Amniotic stem cell (primary cell): ENCODE results near the gene PLA2R1.
"Not testable (repeated sequence)": the region's sequence is repeated elsewhere in the genome, so short reads cannot be mapped to it uniquely, and the experiment has no call there.

ENCODE experiments used
- DNase-seq: peaks from one replicate; lab custom pipeline; 2025; lab: John Stamatoyannopoulos, UW

The PLA2R1 gene

GRCh38 chr2:160063879-160064612 lies 1.6 kb upstream of the PLA2R1 start:
- no peak for DNase-seq

- DNase-seq = no peak
Measured at GRCh38 chr2:160063271-160063670, 856 bp upstream of the PLA2R1 start.

- DNase-seq = no peak
Measured at GRCh38 chr2:160061944-160062291, 497 bp downstream of the PLA2R1 start.

GRCh38 chr2:160061533-160061932 lies 882 bp downstream of the PLA2R1 start:
- DNase-seq = no peak

- no peak for DNase-seq
Measured at GRCh38 chr2:160060297-160060696, 2.1 kb downstream of the PLA2R1 start.

GRCh38 chr2:160057356-160057755 lies 5.1 kb downstream of the PLA2R1 start:
- no peak for DNase-seq

GRCh38 chr2:160055726-160056108 lies 6.7 kb downstream of the PLA2R1 start:
- DNase-seq = no peak

- DNase-seq = no peak
Measured at GRCh38 chr2:160054984-160055725, 7.3 kb downstream of the PLA2R1 start.

GRCh38 chr2:160053946-160054345 lies 8.5 kb downstream of the PLA2R1 start:
- DNase-seq = no peak

- no peak for DNase-seq
Measured at GRCh38 chr2:160052531-160052930, 9.9 kb downstream of the PLA2R1 start.

- no peak for DNase-seq
Measured at GRCh38 chr2:160051371-160051800, 11.0 kb downstream of the PLA2R1 start.

GRCh38 chr2:160050147-160050546 lies 12.3 kb downstream of the PLA2R1 start:
- no peak for DNase-seq

GRCh38 chr2:160045703-160046210 lies 16.7 kb downstream of the PLA2R1 start:
- no peak for DNase-seq

GRCh38 chr2:160044728-160045127 lies 17.7 kb downstream of the PLA2R1 start:
- DNase-seq = no peak

- DNase-seq = no peak
Measured at GRCh38 chr2:160043265-160043664, 19.1 kb downstream of the PLA2R1 start.

GRCh38 chr2:160042054-160042453 lies 20.4 kb downstream of the PLA2R1 start:
- no peak for DNase-seq

- no peak for DNase-seq
Measured at GRCh38 chr2:160041091-160041490, 21.3 kb downstream of the PLA2R1 start.

GRCh38 chr2:160039166-160039903 lies 23.1 kb downstream of the PLA2R1 start:
- DNase-seq = no peak

- DNase-seq = not testable (repeated sequence)
Measured at GRCh38 chr2:160038662-160039061, 23.8 kb downstream of the PLA2R1 start.

- no peak for DNase-seq
Measured at GRCh38 chr2:160036736-160037135, 25.7 kb downstream of the PLA2R1 start.

GRCh38 chr2:160035125-160035524 lies 27.3 kb downstream of the PLA2R1 start:
- no peak for DNase-seq

- no peak for DNase-seq
Measured at GRCh38 chr2:160034396-160034795, 28.0 kb downstream of the PLA2R1 start.
